ENCODE results near the gene THSD4.

DNA sequence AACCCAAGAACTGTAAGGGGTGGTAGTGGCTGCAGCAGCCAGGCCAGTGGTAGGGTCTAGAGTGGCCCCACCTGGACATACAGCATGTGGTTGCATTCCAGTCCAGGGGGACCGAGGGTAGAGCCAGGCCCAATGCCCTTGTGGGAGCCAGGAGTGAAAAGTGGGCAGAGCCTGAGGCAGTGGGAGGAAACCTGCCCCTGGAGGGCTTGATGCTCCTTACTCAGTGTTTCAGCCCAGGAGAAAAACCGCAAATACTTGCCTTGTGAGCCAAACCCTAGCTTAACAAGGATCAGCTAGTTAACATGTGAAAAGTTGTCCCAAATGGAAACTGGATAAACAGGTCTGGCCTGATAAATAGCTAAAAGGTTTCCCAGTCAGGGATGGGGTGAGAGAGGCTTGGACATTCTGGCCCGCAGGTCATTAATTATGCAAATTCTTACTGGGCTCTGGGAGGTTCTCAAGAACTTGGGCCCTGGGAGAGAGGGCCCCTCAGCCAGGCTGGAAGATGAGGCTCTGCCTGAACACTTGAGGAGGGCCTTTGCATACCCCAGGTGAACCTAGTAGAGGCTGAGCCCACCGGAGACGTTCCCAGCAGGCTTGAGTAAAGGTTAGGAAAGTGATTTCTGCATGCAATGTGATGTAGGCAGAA lies 222.1 kb downstream of the THSD4 start:
- TF ChIP-seq POLR2AphosphoS5 (IDR thresholded peaks at IDR 0.05; ENCODE audit: low read depth, low read length) (no peak), SIN3A (IDR thresholded peaks at IDR 0.05; ENCODE audit: borderline replicate concordance, insufficient read depth, low read depth, low read length) (no peak), TCF7L2 (IDR thresholded peaks at IDR 0.05; ENCODE audit: low read depth, low read length) (no peak)
- TF ChIP-seq, protein P1, sequence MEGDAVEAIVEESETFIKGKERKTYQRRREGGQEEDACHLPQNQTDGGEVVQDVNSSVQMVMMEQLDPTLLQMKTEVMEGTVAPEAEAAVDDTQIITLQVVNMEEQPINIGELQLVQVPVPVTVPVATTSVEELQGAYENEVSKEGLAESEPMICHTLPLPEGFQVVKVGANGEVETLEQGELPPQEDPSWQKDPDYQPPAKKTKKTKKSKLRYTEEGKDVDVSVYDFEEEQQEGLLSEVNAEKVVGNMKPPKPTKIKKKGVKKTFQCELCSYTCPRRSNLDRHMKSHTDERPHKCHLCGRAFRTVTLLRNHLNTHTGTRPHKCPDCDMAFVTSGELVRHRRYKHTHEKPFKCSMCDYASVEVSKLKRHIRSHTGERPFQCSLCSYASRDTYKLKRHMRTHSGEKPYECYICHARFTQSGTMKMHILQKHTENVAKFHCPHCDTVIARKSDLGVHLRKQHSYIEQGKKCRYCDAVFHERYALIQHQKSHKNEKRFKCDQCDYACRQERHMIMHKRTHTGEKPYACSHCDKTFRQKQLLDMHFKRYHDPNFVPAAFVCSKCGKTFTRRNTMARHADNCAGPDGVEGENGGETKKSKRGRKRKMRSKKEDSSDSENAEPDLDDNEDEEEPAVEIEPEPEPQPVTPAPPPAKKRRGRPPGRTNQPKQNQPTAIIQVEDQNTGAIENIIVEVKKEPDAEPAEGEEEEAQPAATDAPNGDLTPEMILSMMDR (IDR thresholded peaks at IDR 0.05), result no peak
- TF ChIP-seq, protein P2, sequence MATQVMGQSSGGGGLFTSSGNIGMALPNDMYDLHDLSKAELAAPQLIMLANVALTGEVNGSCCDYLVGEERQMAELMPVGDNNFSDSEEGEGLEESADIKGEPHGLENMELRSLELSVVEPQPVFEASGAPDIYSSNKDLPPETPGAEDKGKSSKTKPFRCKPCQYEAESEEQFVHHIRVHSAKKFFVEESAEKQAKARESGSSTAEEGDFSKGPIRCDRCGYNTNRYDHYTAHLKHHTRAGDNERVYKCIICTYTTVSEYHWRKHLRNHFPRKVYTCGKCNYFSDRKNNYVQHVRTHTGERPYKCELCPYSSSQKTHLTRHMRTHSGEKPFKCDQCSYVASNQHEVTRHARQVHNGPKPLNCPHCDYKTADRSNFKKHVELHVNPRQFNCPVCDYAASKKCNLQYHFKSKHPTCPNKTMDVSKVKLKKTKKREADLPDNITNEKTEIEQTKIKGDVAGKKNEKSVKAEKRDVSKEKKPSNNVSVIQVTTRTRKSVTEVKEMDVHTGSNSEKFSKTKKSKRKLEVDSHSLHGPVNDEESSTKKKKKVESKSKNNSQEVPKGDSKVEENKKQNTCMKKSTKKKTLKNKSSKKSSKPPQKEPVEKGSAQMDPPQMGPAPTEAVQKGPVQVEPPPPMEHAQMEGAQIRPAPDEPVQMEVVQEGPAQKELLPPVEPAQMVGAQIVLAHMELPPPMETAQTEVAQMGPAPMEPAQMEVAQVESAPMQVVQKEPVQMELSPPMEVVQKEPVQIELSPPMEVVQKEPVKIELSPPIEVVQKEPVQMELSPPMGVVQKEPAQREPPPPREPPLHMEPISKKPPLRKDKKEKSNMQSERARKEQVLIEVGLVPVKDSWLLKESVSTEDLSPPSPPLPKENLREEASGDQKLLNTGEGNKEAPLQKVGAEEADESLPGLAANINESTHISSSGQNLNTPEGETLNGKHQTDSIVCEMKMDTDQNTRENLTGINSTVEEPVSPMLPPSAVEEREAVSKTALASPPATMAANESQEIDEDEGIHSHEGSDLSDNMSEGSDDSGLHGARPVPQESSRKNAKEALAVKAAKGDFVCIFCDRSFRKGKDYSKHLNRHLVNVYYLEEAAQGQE (IDR thresholded peaks at IDR 0.05; ENCODE audit: insufficient read depth in 1 of 2, low read depth in 2 of 2, low read length in 1 of 2), result no peak
